GM21528 (cell line): ENCODE measurements around the gene HIPK2.

ENCODE experiments used
- ATAC-seq: cut with Tn5 transposase; IDR thresholded peaks from one replicate; pipeline ENCODE4 v1.9.1; 2021; ENCODE audit warnings: mild to moderate bottlenecking, moderate library complexity; ENCODE audit not compliant: unreplicated experiment, low FRiP score

The HIPK2 gene

GRCh38 chr7:139574618-139575337 is 203.0 kb downstream of the HIPK2 start:
- ATAC-seq = no peak

GRCh38 chr7:139573871-139574270 is 203.9 kb downstream of the HIPK2 start:
- no peak for ATAC-seq

DNA sequence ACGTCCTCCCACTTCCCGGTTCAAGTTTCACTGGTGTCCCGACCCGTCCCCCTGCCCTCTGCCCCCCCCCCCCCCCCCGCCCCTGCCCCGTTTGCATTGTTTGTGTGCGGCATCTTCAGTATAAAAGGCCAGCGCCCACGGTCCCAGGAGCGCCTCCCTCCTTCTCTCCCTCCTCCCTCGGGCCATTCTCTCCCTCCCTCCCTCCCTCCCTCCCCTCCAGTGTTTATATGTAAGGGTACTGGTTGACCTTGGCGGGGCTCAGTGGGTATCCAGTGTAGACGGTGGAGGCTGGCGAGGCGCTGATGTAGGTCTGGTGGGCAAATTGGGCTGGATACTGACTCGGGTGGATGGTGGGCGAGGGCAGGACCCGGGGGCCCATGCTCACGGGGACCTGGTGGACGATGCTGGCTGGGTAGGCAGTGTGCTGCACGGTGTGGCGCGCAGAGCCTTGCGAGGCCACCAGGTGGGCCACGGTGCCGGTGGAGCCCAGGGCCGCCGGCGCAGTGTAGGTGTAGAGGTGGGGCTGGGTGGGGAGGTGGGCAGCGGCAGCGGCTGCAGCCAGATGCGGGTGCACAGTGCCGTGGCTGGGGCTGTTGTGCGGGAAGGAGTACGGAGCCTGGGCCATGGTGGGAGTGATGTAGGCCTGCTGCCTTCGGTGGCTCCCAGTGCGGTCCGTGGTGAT is 205.0 kb downstream of the HIPK2 start:
- no peak for ATAC-seq

GRCh38 chr7:139572071-139572470 is 205.7 kb downstream of the HIPK2 start:
- no peak for ATAC-seq

- no peak for ATAC-seq
Measured at GRCh38 chr7:139571651-139572050, 206.1 kb downstream of the HIPK2 start.

- no peak for ATAC-seq
Measured at GRCh38 chr7:139571190-139571589, 206.6 kb downstream of the HIPK2 start.

GRCh38 chr7:139570626-139571025 is 207.2 kb downstream of the HIPK2 start:
- ATAC-seq = no peak

GRCh38 chr7:139570119-139570518 is 207.7 kb downstream of the HIPK2 start:
- ATAC-seq = no peak

GRCh38 chr7:139568813-139569490 is 208.8 kb downstream of the HIPK2 start:
- no peak for ATAC-seq

DNA sequence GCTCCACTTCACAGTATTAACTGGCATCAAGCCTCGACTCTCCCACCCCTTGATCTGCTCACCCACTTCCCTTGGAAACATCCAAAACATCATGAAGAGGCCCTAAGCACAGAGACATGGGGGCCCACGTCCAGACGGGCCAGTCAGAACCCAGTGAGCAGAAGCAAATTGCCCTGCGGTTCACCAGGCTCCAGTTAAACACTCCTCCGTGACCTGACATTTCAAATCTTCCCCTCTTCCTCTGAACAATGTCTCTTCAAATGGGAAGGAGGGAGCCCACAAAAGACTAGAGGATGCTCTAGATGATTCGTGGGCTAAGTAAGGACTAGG is 209.5 kb downstream of the HIPK2 start:
- ATAC-seq = no peak

GRCh38 chr7:139567647-139568345 is 210.0 kb downstream of the HIPK2 start:
- no peak for ATAC-seq

GRCh38 chr7:139566736-139567646 is 210.8 kb downstream of the HIPK2 start:
- ATAC-seq = no peak

- ATAC-seq = no peak
Measured at GRCh38 chr7:139566075-139566474, 211.7 kb downstream of the HIPK2 start.

DNA sequence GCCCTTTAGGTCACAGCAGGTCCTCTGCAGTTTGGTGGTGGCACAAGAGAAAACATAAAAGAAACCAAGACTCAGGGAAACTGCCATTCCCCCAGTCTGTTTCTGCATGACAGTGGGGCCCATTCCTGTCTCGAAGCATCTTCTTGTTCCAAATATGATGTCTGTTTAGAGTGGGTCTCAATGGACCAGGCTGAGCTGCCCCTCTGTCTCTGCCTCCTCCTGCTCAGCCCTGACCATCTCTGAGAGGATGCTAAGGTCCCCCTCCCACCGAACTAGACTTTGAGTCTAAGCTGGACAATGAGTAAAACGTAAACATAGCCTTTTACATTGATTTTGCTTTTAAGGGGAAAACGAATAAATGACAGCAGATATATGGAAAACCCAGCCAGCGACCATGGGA is 213.9 kb downstream of the HIPK2 start:
- no peak for ATAC-seq

GRCh38 chr7:139562961-139563565 is 214.7 kb downstream of the HIPK2 start:
- ATAC-seq = no peak

GRCh38 chr7:139562491-139562890 is 215.3 kb downstream of the HIPK2 start:
- no peak for ATAC-seq

GRCh38 chr7:139560678-139561077 is 217.1 kb downstream of the HIPK2 start:
- no peak for ATAC-seq

- no peak for ATAC-seq
Measured at GRCh38 chr7:139560199-139560598, 217.6 kb downstream of the HIPK2 start.

DNA sequence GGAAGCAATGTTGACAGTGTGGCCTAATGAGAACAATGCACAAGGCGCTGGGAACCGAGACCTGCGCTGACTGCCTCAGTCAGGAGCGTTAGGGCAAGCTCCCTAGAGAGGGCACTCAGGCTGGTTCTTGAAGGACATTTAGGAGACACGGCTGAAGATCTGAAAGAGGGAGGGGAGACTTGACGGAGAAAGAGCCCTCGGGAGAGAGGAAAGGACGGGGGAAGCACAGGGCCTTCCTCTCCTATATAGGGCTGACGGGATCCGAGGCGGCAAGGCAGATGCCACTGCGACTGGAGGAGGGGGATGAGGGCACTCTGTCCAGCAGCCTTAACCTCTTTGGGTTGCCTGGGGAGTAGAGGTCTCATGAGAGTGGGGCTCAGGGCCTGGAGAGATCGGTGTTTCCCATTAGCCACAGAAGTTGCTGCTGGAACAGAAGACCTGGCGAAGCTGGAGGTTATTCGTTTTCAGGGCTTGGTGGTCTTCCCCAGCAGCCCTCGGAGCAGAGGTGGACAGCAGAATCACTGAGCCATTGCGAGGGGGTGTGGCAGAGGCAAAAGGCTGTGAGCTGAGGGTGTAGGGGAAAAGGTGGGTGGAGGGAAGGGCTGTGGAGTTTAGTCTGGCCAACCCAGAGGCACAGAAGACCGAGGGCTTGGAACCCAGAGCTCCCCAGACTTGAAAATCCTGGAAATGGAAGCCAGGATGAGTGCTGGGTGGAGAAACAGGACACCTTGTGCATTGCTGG is 218.3 kb downstream of the HIPK2 start:
- no peak for ATAC-seq
